HG03520 (cell line): ENCODE measurements around the gene P2RY10.
"Not testable (repeated sequence)": the region's sequence is repeated elsewhere in the genome, so short reads cannot be mapped to it uniquely, and the experiment has no call there.

ENCODE experiments used
- ATAC-seq: cut with Tn5 transposase; IDR thresholded peaks from one replicate; pipeline ENCODE4 v1.9.1; 2021; ENCODE audit warnings: mild to moderate bottlenecking, moderate library complexity; ENCODE audit not compliant: unreplicated experiment

P2RY10 gene, protein sequence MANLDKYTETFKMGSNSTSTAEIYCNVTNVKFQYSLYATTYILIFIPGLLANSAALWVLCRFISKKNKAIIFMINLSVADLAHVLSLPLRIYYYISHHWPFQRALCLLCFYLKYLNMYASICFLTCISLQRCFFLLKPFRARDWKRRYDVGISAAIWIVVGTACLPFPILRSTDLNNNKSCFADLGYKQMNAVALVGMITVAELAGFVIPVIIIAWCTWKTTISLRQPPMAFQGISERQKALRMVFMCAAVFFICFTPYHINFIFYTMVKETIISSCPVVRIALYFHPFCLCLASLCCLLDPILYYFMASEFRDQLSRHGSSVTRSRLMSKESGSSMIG

DNA sequence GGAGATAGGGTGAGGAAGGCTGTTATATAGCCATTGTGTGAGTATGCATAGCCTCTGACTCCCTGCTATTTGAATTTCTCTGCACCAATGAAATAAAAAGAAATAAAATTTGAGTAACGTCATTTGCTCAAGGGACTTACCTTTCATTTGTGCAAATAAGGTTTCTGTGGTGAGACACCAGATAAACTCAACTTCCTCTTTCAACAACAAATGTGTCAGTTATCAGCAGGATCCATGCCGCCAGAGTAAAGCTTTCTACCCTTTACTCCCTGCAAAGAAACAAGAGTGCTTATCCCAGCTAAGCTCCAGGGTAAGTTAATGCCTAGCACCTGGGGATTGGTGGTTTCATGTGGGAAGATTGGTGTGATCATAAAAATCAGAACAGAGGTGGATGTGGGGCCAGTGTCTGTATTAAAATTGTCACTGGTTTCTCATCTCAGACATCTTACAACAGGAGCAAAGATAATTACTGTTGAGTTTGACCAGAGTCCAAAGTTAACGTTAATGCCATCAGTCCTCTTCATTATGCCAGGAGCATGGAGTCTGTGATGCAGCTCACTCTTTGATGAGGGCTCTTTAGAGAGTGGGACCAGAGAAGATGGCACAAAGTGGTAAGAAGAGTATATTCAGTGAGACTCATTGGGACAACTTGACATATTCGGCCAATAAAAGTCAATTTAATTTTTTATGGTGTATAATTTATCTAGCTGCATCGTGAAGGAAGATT lies at the start of gene P2RY10:
Gene P2RY10 (plus strand): TSS at position 206 of the 727 bp plus-strand sequence. CDS start 15,130 bp downstream, outside the sequence.
- ATAC-seq: peak; percentile 84

DNA sequence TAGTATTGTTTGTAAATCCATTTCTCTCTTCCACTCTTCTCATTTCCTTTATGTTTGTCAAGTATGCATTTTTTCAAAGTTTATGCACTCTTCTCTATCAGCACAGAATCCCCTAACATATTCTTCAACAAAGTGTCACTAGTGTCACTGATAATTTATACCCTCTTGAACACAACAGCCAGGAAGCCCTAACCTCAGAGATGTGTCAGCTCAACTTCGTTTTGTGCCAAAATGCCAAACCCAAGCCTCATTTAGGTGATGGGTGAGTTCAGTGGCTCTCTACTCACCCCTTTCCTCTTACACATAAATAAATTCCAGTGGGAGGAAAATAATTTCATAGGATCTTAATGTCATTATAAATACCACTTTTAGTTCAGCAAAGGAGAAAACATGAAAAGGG lies 22.4 kb upstream of the P2RY10 start:
- ATAC-seq: no peak

DNA sequence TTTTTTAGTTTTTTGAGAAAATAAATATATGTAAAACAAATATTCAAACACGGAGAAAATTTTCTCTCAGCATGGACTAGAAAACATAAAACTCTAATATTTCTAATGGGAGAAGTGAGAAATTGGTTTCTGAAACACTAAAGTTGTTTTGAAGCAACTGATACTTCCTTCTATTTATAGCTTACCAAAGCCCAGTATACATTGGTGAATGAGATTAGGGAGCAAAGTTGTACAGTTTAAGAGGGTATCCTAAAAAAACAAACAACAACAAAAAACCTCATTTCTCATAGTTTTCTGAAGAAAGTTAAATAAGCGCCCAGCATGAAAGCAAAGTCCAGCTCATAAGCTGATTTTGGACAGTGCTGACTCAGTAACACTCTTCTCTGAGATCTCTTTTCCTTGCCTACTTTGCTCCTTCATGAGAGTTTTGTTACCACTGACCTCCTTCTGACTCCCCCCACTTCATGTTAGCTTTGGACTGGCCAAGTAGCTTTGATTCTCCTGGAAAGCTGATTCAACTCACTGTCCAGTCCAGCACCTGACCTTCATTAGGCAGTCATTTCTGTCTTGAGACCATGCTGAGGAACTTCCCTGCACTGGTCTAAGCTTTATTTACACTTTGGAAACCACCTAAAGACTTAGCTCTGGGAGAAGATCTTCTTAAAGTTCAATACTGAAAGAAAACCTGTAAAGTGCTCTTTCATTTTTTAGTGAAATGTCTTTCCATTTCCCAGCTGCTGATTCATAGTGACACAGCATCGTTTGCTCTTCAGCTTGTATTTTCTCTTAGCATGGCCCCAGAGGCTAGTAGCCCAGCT lies 21.8 kb upstream of the P2RY10 start:
- ATAC-seq: peak; percentile 88

DNA sequence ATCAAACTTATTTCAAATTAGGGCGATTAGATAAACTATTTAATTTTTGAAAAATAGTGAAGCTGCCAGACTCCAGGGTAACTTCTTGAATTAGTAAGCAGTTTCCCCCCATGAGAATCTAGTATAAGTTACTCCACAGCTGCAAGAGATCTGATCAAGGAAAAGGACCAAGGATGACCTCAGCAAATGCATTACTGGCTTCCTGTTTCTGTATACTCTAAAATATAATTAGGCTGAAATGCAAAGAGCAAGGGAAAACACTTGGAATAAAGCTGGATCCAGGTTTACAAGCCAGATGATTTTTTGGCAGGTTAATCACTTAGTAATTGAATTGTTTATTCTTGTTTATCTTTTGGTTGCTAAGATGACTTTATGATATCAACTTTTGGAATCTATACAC lies 13.4 kb upstream of the P2RY10 start:
- no peak for ATAC-seq

DNA sequence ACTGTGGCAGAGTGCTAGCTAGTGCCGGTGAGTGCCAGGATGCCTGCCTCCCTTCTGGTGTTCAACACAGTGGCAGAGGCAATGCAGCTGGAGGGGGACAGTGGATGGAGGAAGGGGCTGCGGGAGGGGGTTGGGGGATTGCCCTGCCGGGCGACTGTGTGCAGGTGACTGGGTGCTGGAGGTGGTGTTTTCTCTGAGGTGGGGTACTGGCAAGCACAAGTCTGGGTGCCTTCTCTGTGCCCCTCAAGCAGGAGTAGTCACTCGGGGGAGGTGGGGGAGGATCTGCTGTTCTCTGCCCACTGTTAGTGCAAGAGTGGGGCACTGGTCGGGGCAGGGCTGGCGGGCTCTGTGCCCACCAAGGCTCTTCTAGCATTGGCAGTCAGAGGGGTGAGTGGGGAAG lies 10.3 kb upstream of the P2RY10 start:
- ATAC-seq: no peak

DNA sequence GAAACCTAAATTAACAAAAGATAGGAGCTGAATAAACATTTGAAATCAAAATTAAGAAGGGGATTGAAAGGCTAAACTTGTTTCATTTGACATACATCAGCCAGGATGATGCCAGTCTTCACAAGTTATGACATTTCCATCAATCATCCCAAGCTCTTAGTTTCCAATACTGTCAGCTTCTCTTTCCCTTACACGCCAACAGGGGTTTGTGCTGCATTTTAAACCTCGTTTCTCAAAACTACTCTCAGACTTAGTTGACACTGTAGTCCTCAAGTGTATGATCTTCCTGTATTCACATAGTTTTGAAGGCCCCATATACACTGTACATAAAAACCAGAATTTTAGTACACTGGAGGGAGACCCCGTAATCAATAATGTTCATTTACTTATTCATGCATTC lies 840 bp upstream of the P2RY10 start:
- ATAC-seq: no peak

DNA sequence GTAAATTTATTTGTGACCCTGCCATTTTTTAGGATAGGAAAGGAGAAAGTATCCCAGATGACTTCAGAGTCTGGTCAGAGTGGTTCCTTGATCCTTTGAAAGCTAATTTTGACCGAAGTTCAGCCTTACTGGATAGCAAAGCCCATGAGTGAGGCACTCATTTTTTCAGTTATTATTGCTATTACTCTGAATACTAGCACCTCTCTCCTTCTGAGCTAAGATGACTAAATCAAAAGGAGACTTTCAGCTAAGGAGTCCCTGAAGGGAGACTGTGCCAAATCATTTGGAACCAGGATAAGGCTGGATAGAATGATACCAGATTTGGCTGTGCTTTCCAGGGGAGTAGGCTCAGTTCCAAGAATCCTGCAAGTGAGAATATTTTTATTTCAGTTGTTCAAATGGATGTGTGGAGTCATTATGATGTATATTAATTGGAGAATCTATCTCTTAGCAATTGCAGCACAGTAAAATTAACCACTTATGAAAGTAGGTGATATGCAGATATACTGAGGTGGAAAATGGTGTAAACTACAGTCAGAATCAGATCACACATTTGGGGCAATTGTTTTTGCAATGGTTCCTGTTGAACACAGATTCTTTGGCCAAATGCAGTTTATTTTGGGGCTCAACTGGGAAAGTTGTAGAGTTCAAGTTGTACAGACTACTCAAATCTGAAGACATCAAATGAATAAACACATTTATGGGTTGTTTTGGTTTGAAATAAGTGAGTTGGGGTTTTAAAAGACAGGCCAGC lies 1.2 kb downstream of the P2RY10 start:
- no peak for ATAC-seq

DNA sequence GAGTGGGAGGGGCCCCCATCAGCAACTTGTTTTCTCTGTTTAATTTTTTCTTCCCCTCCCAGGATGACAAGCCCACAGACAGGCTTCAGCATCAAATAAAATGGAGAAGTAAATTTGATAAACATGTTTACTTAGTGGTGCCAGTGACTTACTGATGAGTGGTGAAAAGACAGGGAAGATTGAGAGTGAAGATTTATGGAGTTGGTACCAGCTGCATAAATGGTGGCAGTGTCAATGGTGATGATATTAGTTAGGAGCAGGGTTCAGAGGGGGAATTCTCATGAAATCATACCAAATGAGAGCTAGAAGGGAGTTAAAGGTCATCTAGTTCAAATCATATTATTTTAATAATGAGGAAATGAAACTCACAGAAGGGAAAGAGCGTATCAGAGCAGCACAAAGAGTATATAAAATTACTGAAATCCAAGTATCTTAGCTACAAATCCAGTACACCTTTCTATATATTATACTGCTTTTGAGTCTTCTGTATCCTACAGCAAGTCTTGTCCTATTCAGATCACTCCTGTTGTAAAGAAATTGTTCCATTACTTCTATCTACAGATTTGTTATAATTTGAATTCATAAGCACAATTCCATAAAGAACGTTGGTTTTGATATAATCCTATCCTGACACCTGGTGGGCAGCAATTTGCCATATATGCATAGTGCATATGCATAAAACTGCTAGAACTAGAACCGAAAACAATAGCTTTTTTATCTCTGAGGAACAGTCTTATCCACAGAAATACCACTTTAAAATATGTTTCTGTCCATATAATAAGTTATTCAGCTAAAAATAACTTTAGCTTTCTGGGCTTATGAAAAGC lies 5.0 kb downstream of the P2RY10 start:
- no peak for ATAC-seq

DNA sequence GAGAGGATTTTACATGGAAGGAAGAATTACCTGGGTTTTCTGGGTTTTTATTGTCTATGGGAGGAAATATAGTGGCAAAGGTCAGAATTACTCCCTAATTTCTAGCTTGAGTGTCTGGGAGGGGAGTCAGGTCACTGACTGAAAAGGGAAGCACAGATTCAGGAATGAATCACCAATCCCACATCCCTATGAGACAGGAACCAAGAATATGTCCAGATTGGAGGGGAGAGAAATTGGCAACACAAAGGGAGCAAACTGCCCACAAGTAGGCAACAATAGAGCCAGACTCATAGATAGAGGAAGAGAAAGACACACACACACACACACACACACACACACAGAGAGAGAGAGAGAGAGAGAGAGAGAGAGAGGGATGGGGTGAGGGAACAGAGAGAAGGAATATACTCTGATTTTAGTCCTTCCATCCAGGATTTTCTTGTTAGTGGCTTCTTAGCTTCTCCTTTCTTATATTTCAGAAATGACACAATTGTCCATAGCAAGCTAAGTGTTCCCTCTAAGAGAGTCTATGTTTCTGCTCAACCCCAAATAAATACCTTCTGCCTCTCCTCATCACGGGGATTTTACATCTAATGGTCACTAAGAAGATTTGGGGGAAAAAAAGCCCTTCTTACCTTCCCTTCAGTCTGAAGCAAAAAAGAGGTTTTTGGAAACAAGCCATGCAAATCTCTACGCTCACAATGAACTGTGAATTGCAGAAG lies 12.0 kb downstream of the P2RY10 start:
- ATAC-seq: no peak

DNA sequence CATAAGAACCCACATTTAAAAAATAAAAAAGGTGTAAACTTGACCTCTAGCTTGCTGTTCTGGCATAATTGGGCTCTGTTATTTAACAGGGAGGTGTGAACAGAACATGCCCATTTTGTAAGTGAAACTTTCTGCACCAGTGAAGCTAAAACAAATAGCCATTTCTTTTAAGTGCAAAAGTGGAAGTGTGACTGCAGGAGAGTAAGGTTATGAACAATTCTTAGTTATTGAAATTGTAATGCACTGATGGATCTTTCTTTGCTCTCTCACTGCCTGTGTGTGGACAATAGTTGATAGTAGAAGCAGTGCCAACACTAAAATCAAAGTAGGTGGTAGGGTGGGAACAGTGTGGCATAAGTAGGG lies 12.6 kb downstream of the P2RY10 start:
- ATAC-seq: peak; percentile 75

DNA sequence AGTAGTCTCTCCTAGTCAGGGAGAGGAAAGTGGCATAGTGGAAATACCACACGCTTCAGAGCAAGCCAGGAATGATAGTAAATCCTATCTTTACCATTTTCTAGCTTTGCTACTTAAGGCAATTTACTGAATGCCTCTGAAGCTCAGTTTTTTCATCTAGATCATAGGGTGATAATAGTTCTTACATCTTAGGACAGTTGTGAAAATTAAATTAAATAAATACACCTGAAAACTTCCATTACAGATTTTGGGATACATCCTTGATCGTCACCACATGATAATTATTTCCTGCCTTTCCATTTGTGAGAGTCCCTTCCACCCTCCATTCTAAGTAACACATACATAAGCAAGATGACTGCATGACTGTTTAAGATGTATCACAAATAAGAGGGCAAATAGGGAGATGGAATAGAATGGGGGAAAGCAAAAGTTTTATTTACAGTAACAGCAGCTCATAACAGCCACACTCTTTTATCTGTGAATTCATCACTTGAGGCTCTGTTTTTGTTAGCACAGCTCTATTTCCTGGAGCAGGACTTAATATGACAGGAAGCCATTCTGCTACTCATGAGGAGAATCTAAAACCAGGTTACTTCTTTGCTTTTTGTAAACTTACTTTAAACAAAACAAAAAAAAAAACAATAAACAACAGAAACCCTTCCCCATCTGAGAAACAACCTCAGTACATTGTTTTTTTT lies 13.4 kb downstream of the P2RY10 start:
- no peak for ATAC-seq

DNA sequence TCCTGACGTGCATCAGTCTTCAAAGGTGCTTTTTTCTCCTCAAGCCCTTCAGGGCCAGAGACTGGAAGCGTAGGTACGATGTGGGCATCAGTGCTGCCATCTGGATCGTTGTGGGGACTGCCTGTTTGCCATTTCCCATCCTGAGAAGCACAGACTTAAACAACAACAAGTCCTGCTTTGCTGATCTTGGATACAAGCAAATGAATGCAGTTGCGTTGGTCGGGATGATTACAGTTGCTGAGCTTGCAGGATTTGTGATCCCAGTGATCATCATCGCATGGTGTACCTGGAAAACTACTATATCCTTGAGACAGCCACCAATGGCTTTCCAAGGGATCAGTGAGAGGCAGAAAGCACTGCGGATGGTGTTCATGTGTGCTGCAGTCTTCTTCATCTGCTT lies 15.7 kb downstream of the P2RY10 start:
- ATAC-seq: no peak

DNA sequence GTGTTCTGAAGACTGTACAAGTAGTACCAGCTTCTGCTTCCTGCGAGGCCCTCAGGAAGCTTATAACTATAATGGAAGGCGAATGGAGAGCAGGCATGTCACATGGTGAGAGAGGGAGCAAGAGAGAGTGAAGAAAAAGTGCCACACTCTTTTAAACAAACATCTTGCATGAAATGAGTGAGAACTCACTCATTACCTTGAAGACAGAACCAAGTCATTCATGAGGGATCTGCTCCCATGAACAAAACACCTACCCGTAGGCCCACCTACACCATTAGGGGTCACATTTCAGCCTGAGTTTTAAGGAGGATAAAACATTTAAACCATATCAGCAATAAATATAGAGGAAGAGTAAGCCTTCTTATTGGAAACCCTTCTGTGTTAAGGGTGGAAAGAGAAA lies 19.4 kb downstream of the P2RY10 start:
- no peak for ATAC-seq

DNA sequence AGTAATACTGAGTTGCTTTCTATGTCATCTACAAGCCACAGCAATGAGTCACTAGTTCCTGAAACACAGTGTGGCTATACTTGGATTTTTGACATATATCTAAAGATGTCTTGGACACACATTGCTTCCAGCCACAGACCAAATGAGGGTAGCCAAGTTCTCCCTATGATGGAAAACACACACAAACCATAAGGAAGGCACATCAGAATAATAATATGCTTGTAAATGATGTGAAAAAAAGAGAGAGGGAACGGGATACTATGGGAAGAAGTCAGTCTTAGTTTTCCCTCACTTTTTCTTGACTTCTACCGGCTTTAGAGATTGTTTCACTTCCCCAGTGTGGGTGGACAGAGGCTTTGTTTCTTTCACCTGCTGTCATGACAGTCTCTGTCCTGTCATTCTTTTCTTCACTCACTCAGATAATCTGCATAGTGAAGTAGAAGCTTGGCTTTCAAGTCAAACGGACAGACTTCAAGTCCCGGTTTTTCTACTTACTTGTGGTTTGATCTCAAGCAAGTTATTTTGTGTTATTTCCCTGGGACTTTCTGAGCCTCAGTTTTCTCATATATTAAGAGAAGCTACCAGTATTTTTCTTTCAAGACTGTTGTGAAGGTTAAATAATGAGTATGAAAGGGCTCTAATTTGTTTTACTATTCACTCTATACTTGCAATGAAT lies 34.7 kb downstream of the P2RY10 start:
- ATAC-seq: peak; percentile 98

DNA sequence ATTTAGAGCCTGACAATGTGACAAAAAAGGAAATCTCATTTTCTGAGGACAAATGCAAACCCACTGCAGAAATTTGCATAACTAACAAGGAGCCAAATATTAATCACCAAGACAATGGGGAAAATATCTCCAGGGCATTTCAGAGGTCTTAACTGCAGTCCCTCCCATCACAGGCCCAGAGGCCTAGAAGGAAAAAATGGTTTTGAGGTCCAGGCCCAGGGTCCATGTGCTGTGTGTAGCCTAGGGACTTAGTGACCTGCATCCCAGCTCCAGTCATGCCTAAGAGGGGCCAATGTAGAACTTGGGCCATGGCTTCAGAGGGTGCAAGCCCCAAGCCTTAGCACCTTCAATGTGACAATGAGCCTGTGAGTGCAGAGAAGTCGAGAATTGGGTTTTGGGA lies 44.2 kb downstream of the P2RY10 start:
- ATAC-seq: no peak

DNA sequence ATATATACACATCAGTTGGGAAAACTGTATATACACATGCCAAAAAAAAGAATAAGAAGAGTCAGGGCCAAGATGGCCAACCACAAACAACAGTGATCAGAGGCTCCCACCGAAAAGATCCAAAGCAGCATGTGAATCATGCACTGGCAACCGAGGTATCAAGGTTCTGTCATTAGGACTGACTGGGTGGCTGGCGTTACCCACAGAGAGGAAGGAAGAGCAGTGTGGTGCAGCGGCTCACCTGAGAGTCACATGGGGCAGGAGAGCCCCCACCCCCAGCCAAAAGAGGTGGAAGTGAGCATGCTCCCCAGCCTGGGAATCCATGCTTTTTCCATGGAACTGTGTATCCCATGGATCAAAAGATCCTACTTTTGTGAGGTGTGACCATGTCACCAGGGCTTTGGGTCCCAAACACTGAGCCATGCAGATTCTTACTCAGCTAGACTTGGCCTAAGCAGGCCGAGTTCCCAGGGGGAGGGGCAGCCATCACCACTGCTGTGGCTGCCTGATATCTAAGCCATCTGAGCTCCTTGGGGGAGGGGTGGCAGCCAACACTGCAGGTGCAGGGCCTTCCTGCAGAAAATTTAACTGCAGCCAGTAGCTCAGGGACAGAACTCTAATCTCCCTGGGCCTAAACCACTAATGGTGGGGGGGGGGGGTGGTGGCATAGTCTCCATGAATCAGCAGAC lies 52.8 kb downstream of the P2RY10 start:
- ATAC-seq: no peak

DNA sequence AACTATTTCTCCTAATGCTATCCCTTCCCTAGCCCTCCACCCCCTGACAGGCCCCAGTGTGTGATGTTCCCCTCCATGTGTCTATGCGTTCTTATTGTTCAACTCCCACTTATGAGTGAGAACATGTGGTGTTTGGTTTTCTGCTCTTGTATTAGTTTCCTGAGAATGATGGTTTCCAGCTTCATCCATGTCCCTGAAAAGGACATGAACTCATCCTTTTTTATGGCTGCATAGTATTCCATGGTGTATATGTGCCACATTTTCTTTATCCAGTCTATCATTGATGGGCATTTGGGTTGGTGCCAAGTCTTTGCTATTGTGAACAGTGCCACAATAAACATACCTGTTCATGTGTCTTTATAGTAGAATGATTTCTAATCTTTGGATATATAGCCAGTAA lies 62.3 kb downstream of the P2RY10 start:
- not testable (repeated sequence) for ATAC-seq
